ENCODE results near the gene RNU5D-1.
"Not testable (repeated sequence)": the region's sequence is repeated elsewhere in the genome, so short reads cannot be mapped to it uniquely, and the experiment has no call there.

Gene RNU5D-1

DNA sequence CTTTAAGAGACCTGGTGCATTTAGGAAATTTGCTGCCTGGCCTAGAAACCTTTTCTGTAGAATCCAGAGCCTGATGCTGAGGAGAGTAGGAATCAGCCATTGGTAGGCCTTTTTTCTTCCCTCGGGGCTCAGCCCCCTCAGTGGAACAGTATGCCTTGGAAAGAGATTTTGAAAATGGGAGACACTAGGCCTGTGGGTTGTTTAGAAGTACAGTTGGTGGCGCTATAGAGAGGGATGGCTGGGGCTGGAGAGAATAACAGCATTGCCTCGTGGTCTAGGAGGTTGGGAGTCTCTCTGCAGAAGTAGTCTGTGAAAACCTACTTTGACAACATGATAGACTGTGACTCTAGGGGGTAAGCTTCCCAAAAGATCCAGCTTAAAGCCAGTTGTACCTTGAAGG, 16.9 kb upstream of the RNU5D-1 start:
- Mint-ChIP-seq H3K4me1 (peaks cover 0 to under 1% of the 10 kb centered on the region in 2 donors), H3K36me3 (peaks cover 0 to 4% of the 10 kb centered on the region in 2 donors), H3K27ac (no peak overlapping the region), H3K4me3 (no peak overlapping the region), H3K9me3 (no peaks in the 10 kb centered on the region), H3K27me3 (no peaks in the 10 kb centered on the region)
- no peak for DNase-seq
- ATAC-seq (replicated peaks), result no peak

DNA sequence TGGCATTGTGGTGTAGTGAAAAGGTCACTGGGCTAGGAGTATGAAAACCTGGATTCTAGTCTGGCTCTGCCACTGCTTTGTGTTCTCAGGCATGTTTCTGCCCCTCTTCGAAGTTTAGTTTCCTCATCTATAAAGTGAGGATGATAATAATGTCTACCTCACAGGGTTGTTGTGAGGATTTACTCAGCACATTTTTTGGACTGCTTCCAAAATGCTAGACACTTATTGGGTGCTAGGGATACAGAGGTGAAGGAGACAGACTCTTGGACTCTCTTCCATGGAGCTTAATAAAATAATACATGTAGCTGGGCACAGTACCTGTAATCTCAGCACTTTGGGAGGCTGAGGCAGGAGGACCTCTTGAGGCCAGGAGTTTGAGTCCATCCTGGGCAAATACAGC, 12.2 kb upstream of the RNU5D-1 start:
- H3K27ac Mint-ChIP-seq, result no peak overlapping the region
- H3K9me3 Mint-ChIP-seq, result no peaks in the 10 kb centered on the region
- ATAC-seq (replicated peaks) (no peak), DNase-seq (no peak)
- no peaks in the 10 kb centered on the region for H3K27me3 Mint-ChIP-seq
- peaks cover 8 to 18% of the 10 kb centered on the region in 2 donors for H3K4me1 Mint-ChIP-seq
- no peak overlapping the region for H3K4me3 Mint-ChIP-seq
- peaks cover 0 to 6% of the 10 kb centered on the region in 2 donors for H3K36me3 Mint-ChIP-seq

DNA sequence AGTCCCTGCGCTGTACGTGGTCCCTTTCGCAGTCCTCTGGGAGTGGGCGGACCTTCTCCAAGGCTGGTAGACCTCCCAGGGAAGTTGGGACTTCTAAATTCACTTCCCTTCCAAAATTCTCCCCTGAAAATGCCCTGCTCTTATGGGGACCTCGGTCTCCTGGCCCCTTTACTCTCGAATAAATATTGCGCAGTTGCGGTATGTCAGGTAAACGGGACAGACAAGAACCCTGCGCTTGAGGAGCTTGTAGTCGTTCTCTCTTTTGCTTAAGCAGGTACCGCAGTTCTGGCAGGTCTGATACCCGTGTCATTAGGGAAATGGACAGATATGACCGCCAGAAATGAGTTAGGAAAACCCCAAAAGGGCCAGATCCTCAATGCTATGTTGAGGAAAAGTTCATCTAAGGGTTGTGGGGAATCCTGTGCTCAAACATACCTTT, 9.2 kb upstream of the RNU5D-1 start:
- H3K4me3 Mint-ChIP-seq, result peak overlapping the region; percentile 87 to 91
- DNase-seq (peak; percentile 13), ATAC-seq (replicated peaks) (peak; percentile 28 to 43)
- peaks cover 8 to 18% of the 10 kb centered on the region in 2 donors for H3K4me1 Mint-ChIP-seq
- no peaks in the 10 kb centered on the region for H3K9me3 Mint-ChIP-seq
- no peaks in the 10 kb centered on the region for H3K27me3 Mint-ChIP-seq
- H3K36me3 Mint-ChIP-seq, result peaks cover 0 to 3% of the 10 kb centered on the region in 2 donors
- H3K27ac Mint-ChIP-seq, result peak overlapping the region; percentile 92

DNA sequence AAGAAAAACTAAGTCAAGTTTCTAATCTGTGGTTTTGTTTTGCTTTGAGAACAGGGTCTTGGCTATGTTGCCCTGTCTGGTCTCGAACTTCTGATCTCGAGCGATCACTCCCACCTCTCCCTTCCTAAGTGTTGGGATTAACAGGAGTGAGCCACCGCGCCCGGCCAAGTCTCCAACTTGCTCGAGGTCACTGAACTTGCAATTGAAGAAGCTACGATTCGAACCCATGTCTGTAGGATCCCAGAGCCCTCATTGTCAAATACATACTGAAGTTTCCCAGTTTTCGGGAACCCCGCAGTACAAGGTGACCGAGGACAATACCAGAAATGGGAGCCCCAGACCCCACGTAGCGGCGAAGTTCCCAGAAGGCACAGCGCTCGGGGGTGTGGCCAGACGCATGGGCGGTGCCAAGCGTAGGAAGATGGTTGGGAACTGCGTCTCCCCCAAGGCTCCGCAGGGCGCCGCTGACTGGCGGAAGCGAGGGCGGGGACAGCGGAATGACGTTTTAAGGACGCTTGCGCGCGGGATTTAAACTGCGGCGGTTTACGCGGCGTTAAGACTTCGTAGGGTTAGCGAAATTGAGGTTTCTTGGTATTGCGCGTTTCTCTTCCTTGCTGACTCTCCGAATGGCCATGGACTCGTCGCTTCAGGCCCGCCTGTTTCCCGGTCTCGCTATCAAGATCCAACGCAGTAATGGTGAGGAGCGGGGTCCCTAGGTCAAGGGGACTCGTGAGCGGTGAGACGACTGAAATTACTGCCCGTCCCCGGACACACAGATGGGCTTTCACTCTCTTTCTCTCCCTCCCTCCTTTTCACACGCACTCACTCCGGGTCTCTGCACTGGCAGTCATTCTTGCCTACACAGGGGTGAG, 8.6 kb upstream of the RNU5D-1 start, which contains the start of gene KIF2C:
TSS of gene KIF2C (plus strand) at position 531 of the 872 bp plus-strand sequence. CDS start at position 627, 96 bp downstream.
- Mint-ChIP-seq H3K27me3 (no peaks in the 10 kb centered on the region), H3K9me3 (no peaks in the 10 kb centered on the region), H3K27ac (peak within 1 kb of the TSS; percentile 92), H3K36me3 (peaks cover 0 to 3% of the 10 kb centered on the region in 2 donors), H3K4me3 (peak within 1 kb of the TSS; percentile 87 to 91), H3K4me1 (peaks cover 8 to 18% of the 10 kb centered on the region in 2 donors)
- peak; percentile 95 for DNase-seq
- ATAC-seq (replicated peaks), result peak; percentile 98 to 99

DNA sequence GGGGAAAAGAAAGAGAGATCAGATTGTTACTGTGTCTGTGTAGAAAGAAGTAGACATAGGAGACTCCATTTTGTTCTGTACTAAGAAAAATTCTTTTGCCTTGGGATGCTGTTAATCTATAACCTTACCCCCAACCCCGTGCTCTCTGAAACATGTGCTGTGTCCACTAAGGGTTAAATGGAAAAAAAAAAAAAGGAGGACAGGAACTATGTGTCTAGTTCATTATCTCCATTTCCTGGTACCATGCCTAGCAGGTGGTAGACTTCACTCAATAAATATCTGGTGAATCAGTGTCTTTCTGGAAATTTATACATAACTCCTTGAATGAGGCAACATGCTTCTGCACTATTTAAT, 8.0 kb upstream of the RNU5D-1 start:
- H3K36me3 Mint-ChIP-seq, result not testable (repeated sequence)

DNA sequence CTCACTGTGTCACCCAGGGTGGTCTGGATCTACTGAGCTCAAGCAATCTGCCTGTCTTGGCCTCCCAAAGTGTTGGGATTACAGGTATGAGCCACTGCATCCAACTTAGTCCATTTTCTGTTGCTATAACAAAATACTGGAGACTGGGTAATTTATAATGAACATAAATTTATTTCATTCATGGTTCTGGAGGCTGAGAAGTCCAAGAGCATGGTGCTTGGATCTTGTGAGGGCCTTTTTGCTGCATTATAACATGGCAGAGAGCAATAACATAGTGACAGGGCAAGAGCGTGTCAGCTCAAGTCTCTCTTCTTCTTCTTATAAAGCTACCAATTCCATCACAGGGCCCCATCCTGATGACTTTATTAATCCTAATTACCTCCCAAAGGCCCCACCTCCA, 5.0 kb upstream of the RNU5D-1 start:
- H3K4me3 Mint-ChIP-seq, result no peak overlapping the region
- H3K27ac Mint-ChIP-seq, result no peak overlapping the region
- H3K9me3 Mint-ChIP-seq, result no peaks in the 10 kb centered on the region
- ATAC-seq (replicated peaks) (no peak), DNase-seq (no peak)
- peaks cover 9 to 18% of the 10 kb centered on the region in 2 donors for H3K4me1 Mint-ChIP-seq
- H3K36me3 Mint-ChIP-seq, result no peaks in the 10 kb centered on the region
- H3K27me3 Mint-ChIP-seq, result no peaks in the 10 kb centered on the region

More for the DNA sequence above, 8.0 kb upstream of the RNU5D-1 start:
- peaks cover 8 to 18% of the 10 kb centered on the region in 2 donors for H3K4me1 Mint-ChIP-seq
- not testable (repeated sequence) for ATAC-seq (replicated peaks); H3K27me3 Mint-ChIP-seq; H3K9me3 Mint-ChIP-seq; DNase-seq
- peak overlapping the region; percentile 87 to 91 for H3K4me3 Mint-ChIP-seq
- peak overlapping the region; percentile 92 for H3K27ac Mint-ChIP-seq

DNA sequence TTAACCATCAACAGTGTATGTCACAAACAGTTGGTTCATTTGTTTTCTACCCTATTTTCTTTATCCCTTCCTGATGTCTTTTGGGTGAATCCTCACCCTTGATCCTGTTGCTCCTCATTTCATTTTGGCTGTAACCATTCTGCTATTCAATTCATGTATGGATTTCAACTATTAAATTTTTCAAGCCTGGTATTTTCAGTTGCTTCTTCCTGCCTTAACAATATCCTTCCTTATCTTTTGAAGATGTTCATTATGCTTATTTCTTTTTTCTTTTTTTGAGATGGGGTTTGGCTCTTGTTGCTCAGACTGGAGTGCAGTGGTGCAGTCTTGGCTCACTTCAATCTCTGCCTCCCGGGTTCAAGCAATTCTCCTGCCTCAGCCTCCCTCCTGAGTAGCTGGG, 2.8 kb upstream of the RNU5D-1 start:
- no peaks in the 10 kb centered on the region for H3K36me3 Mint-ChIP-seq
- H3K27ac Mint-ChIP-seq, result no peak overlapping the region
- H3K9me3 Mint-ChIP-seq, result no peaks in the 10 kb centered on the region
- H3K27me3 Mint-ChIP-seq, result no peaks in the 10 kb centered on the region
- no peak overlapping the region for H3K4me3 Mint-ChIP-seq
- ATAC-seq (replicated peaks), result no peak
- no peak for DNase-seq
- peaks cover 11 to 12% of the 10 kb centered on the region in 2 donors for H3K4me1 Mint-ChIP-seq

DNA sequence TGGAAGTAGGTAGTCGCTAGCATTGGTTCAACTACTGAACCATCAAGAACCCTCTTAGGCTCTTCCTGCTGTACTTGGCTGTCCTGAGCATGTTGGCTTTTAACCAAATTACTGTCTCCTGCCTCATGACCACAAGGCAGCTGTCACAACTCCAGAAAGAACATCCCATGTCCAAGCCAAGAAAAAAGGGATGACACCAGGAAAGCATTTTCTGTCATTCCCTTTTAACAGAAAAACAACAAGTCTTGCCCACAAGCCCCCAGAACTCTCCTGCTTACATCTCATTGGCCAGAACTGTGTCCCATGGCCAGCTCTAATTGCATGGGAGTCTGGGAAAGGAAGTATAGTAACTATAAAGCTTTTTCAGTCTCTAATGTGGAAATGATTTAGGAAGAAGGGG, 2.4 kb upstream of the RNU5D-1 start:
- Mint-ChIP-seq H3K27ac (no peak overlapping the region), H3K27me3 (no peaks in the 10 kb centered on the region), H3K4me1 (peaks cover 12 to 14% of the 10 kb centered on the region in 2 donors), H3K9me3 (no peaks in the 10 kb centered on the region), H3K4me3 (no peak overlapping the region), H3K36me3 (no peaks in the 10 kb centered on the region)
- no peak for DNase-seq
- ATAC-seq (replicated peaks), result no peak

DNA sequence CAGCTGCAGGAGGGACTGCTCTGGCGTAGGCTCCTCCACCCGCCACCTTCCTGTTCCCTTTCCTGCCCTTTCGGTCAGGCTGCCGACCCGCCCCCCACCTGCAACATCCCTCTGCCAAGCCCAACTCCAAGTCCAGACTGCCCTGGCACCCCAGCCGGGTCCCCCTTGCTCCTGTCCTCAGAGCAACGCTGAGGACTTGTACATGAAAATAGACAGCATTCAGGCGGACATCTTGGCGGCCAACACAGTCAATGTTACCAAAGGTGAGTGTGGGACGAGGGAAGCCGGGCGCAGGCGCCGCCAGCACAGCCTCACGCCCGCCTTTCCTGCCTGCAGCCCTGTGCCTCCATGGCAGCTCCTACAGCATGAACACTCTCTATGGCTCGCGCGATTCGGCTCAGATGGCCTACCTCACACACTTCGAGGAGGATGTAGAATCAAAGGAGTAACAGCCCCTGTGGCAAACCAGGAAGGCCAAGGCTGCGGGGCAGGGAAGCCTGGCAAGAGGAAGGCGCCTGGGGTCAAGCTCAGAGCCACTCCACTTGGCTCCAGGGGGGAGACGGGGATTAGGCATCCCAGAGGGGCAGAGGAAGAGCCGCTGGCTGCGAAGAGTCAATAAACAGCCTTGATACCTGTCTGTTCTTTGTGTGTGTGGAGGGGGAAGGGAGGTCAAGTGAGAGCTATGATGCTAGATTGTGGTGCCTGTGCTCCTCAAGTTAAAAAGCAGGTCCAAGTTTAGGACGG, 5.8 kb downstream of the RNU5D-1 start:
- no peak for ATAC-seq (replicated peaks)
- Mint-ChIP-seq H3K36me3 (peaks cover 2 to 10% of the 10 kb centered on the region in 2 donors), H3K27me3 (no peaks in the 10 kb centered on the region), H3K9me3 (peaks cover 0 to 2% of the 10 kb centered on the region in 2 donors), H3K27ac (peak overlapping the region; percentile 70), H3K4me1 (peaks cover 46 to 72% of the 10 kb centered on the region in 2 donors), H3K4me3 (peak overlapping the region; percentile 39 to 51)
- no peak for DNase-seq

DNA sequence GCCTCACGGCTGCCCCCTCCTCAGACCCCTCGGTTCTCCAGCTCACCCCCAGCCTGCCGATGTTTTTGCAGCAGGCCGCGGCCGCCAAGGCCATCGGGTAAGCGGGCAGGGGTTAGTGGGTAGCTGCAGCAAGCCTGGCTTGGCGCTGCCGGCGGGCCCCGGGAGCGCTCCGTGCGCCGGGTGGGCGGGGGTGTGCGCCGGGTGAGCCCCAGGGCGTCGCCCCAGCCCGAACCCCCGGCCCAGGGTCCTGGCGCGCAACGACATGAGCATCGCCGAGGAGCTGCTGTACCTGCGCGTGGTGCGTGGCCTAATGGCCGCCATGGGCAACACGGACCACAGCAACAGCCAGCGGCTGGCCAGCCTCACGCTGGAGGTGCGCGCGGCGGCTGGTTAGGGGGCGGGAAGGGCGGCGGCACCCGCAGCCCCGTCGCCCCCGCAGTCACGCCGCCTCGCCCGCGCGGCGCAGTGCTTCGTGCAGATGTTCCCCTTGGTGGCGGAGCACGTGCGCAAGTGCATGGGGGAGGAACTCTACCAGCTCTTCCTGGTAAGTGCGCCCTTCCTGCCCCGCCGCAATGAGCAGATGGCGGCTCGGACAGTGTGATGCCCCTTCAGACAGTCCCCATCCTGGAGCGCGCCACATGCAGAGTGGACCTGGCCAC, 6.5 kb downstream of the RNU5D-1 start:
- DNase-seq (peak; percentile 4), ATAC-seq (replicated peaks) (no peak)
- no peak overlapping the region for H3K27ac Mint-ChIP-seq
- no peaks in the 10 kb centered on the region for H3K27me3 Mint-ChIP-seq
- peak overlapping the region in 1 of 2 donors; percentile 51 for H3K4me3 Mint-ChIP-seq
- H3K4me1 Mint-ChIP-seq, result peaks cover 45 to 75% of the 10 kb centered on the region in 2 donors
- peaks cover 2 to 10% of the 10 kb centered on the region in 2 donors for H3K36me3 Mint-ChIP-seq
- H3K9me3 Mint-ChIP-seq, result peaks cover 0 to 2% of the 10 kb centered on the region in 2 donors

DNA sequence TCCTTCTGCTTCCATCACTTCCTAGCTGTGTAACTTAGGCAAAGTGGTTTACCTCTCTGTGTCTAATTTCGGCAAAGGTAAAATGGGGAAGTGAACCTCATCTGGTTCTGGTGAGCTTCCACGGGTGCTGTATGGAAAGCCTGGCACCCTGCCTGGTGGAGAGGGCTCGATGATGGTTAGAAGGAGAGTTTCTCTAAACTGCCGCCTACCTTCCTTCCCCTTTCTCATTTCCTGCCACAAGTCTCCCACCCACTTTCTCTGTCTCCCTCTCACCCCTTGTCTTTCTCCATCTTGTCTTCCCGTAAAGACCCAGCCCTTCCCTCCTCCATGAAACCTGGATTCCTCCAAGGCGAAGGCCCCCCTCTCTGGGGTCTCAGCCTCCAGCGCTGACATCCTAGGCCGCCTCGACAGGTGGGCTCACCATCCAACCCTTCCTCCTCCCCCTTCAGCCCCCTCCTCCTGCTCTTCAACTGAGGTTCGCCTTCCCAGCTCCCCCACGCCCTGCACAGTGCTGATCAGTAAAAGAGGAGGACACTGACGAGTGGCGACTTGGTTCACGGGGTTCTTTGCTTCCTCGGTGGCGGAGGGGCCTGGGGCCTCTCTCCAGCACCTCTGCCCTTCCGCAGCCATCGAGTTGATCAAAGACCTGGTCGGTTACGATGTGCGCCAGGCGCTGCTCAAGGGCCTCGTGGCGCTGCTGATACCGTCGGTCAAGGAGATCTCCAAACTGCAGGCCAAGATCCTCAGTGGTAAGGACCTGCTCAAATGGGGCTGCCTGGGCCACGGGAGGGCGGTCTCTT, 7.3 kb downstream of the RNU5D-1 start:
- Mint-ChIP-seq H3K4me1 (peaks cover 43 to 75% of the 10 kb centered on the region in 2 donors), H3K4me3 (peak overlapping the region; percentile 69 to 81), H3K36me3 (peaks cover 2 to 10% of the 10 kb centered on the region in 2 donors), H3K27me3 (no peaks in the 10 kb centered on the region), H3K9me3 (peaks cover 0 to 2% of the 10 kb centered on the region in 2 donors), H3K27ac (peak overlapping the region; percentile 98)
- DNase-seq (peak; percentile 76), ATAC-seq (replicated peaks) (peak; percentile 38 to 47)

DNA sequence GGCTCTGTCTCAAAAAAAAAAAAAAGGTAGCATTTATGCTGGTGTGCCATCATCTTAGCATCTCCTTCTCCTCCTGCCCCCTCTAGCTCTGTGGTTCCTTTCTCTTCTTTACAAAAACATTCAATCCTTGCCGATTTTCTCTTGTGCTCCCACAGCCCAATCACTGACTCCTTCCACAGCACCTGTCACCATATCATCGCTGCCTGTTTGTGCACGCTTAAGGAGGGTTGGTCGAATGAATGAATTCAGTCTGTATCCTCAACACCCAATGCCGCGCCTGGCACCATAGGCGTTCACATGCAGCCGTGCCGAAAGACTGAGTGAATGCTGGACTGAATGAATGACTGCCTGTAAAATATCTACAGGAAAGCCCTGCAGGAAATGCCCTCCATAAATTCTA, 7.9 kb downstream of the RNU5D-1 start:
- Mint-ChIP-seq H3K36me3 (peaks cover 2 to 10% of the 10 kb centered on the region in 2 donors), H3K27me3 (no peaks in the 10 kb centered on the region), H3K9me3 (peaks cover 0 to 2% of the 10 kb centered on the region in 2 donors), H3K4me1 (peaks cover 42 to 74% of the 10 kb centered on the region in 2 donors), H3K27ac (peak overlapping the region; percentile 98), H3K4me3 (peak overlapping the region; percentile 69 to 81)
- no peak for ATAC-seq (replicated peaks)
- DNase-seq, result no peak
